ENCODE measurements around the gene ACOXL. TPM values are rescaled to one million over a fixed set of nuclear protein-coding genes. Genes with fewer than 3 reads are reported as not detected.

ACOXL gene
- total RNA-seq, 1 donor from 2014 or later, result 0.20 TPM

DNA sequence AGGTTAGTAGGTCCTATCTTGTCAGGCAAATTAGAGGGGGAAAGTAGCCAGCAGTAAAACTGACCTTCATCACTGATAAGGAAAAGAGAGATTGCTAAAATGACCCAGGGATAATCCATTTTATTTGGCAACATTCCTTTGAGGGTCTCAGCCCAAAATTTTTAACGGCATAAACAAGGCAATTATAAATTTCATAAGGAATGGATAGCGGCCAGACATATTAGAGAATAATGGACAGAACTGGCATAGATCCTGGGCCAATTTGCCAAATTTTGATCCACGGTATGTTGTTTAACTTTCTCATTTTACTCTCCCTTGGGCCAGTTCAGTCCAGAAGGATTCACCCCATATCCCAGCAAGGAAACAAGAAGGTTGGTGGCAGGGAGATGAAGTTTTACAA, 217.9 kb downstream of the ACOXL start:
- no peak for ATAC-seq (ENCODE audit: low read depth)
- ChIA-PET POLR2A (no interaction called here), CTCF (no interaction called here)
- H3K4me3 Mint-ChIP-seq, result no peak overlapping the region
- H3K36me3 Mint-ChIP-seq (ENCODE audit: low read depth), result no peaks in the 10 kb centered on the region
- TF ChIP-seq, protein P1, sequence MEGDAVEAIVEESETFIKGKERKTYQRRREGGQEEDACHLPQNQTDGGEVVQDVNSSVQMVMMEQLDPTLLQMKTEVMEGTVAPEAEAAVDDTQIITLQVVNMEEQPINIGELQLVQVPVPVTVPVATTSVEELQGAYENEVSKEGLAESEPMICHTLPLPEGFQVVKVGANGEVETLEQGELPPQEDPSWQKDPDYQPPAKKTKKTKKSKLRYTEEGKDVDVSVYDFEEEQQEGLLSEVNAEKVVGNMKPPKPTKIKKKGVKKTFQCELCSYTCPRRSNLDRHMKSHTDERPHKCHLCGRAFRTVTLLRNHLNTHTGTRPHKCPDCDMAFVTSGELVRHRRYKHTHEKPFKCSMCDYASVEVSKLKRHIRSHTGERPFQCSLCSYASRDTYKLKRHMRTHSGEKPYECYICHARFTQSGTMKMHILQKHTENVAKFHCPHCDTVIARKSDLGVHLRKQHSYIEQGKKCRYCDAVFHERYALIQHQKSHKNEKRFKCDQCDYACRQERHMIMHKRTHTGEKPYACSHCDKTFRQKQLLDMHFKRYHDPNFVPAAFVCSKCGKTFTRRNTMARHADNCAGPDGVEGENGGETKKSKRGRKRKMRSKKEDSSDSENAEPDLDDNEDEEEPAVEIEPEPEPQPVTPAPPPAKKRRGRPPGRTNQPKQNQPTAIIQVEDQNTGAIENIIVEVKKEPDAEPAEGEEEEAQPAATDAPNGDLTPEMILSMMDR (IDR thresholded peaks at IDR 0.05), result no peak
- H3K9me3 Mint-ChIP-seq, result no peaks in the 10 kb centered on the region
- intact Hi-C loops (cut with micrococcal nuclease), result no loop called here
- no peak for DNase-seq
- H3K27me3 Mint-ChIP-seq, result peaks cover 8% of the 10 kb centered on the region
- H3K4me1 Mint-ChIP-seq, result peaks cover 12% of the 10 kb centered on the region
- H3K27ac Mint-ChIP-seq, result no peak overlapping the region

DNA sequence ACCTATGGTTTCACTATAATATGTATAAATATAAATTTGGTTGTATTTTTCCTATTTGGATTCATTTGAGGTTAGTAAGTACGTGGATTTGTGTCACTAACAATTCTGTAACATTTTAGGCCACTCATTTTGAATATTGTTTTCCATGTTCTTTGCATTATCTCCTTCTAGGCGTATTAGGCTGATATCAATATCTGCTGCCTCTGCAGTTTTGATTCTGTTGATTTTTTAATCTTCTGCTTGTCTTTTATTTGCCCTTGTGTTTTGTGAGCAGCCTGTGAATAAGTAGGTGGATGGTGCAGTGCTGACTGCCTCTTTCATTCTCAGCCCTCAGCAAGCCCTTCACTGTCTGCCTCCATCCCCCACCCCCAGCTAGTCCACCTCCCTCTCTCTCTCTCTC, 222.7 kb downstream of the ACOXL start:
- CTCF ChIA-PET, result no interaction called here
- intact Hi-C loops (cut with micrococcal nuclease), result no loop called here

GRCh38 chr2:110955556-110955955, 223.2 kb downstream of the ACOXL start:
- intact Hi-C loops (cut with micrococcal nuclease), result no loop called here

More for the DNA sequence above, 222.7 kb downstream of the ACOXL start:
- Mint-ChIP-seq H3K36me3 (ENCODE audit: low read depth) (no peaks in the 10 kb centered on the region), H3K9me3 (no peaks in the 10 kb centered on the region), H3K4me3 (no peak overlapping the region), H3K27ac (no peak overlapping the region), H3K4me1 (no peaks in the 10 kb centered on the region), H3K27me3 (peaks cover 23% of the 10 kb centered on the region)
- no peak for DNase-seq
- TF ChIP-seq, protein P1 (IDR thresholded peaks at IDR 0.05), result no peak
- no peak for ATAC-seq (ENCODE audit: low read depth)
- POLR2A ChIA-PET, result interaction anchor here (0.6 kb wide), 1 partner anchor 62 kb away, joined by 3 read pairs; no protein-coding TSS in a partner anchor

DNA sequence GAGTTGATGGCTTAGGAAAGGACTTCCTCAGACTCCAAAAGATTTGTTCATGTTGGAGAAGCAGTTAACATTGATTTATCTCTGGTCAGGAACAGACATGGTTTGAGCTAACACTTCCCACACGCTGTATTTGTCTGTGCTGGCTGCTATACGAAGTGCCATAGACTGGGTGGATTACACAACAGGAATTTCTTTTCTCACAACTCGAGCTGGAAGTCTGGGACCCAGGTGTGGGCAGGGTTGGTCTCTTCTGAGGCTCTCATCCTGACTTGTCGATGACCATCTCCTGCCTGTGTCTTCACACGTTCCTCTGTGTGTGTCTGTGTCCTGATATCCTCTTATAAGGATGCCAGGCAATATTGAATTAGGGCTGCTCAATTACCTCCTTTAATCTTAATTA, 224.9 kb downstream of the ACOXL start:
- ATAC-seq (ENCODE audit: low read depth), result no peak
- intact Hi-C loops (cut with micrococcal nuclease), result no loop called here
- no peak for DNase-seq
- no peak overlapping the region for H3K4me3 Mint-ChIP-seq
- H3K36me3 Mint-ChIP-seq (ENCODE audit: low read depth), result no peaks in the 10 kb centered on the region
- no peaks in the 10 kb centered on the region for H3K4me1 Mint-ChIP-seq
- POLR2A ChIA-PET, result no interaction called here
- H3K27ac Mint-ChIP-seq, result no peak overlapping the region
- no peaks in the 10 kb centered on the region for H3K9me3 Mint-ChIP-seq
- CTCF ChIA-PET, result no interaction called here
- H3K27me3 Mint-ChIP-seq, result peaks cover 27% of the 10 kb centered on the region
- TF ChIP-seq, protein P1 (IDR thresholded peaks at IDR 0.05), result no peak

More at GRCh38 chr2:110955556-110955955, 223.2 kb downstream of the ACOXL start:
- H3K9me3 Mint-ChIP-seq, result no peaks in the 10 kb centered on the region
- TF ChIP-seq, protein P1 (IDR thresholded peaks at IDR 0.05), result no peak
- no peak overlapping the region for H3K4me3 Mint-ChIP-seq
- H3K27me3 Mint-ChIP-seq, result peaks cover 23% of the 10 kb centered on the region
- ATAC-seq (ENCODE audit: low read depth), result no peak
- DNase-seq, result no peak
- H3K36me3 Mint-ChIP-seq (ENCODE audit: low read depth), result no peaks in the 10 kb centered on the region
- CTCF ChIA-PET, result no interaction called here
- H3K27ac Mint-ChIP-seq, result no peak overlapping the region
- H3K4me1 Mint-ChIP-seq, result no peaks in the 10 kb centered on the region
- POLR2A ChIA-PET, result interaction anchor here (0.6 kb wide), 1 partner anchor 61 kb away, joined by 3 read pairs; no protein-coding TSS in a partner anchor

- Mint-ChIP-seq H3K27ac (no peak overlapping the region), H3K4me1 (no peaks in the 10 kb centered on the region), H3K27me3 (peaks cover 27% of the 10 kb centered on the region), H3K9me3 (no peaks in the 10 kb centered on the region), H3K36me3 (ENCODE audit: low read depth) (no peaks in the 10 kb centered on the region), H3K4me3 (no peak overlapping the region)
- POLR2A ChIA-PET, result no interaction called here
- ATAC-seq (ENCODE audit: low read depth) (no peak), DNase-seq (no peak)
- TF ChIP-seq, protein P1 (IDR thresholded peaks at IDR 0.05), result no peak
- intact Hi-C loops (cut with micrococcal nuclease), result no loop called here
- CTCF ChIA-PET, result no interaction called here
Observed at GRCh38 chr2:110958346-110959119, 226.2 kb downstream of the ACOXL start.
